K562 (cell line): ENCODE results near the gene PLEKHF1. TPM values are rescaled to one million over a fixed set of nuclear protein-coding genes. Genes with fewer than 3 reads are reported as not detected.

ENCODE experiments used
- CREB1 ChIP-seq, 2 experiments: sonication (generic) in 1 of 2; formaldehyde crosslinking in 1 of 2; IDR thresholded peaks; 2 replicates each; pipeline versions ENCODE4 v1.6.1 to v1.8.0; 2012 to 2022; ENCODE audit warnings: inconsistent platforms in 1 of 2, mild to moderate bottlenecking in 1 of 2, missing genetic modification reagents in 1 of 2, moderate library complexity in 1 of 2
- GATAD2B ChIP-seq: fragments of 450-650 bp; IDR thresholded peaks from 2 replicates; pipeline ENCODE4 v1.6.1; 2017; ENCODE audit warnings: mild to moderate bottlenecking, borderline replicate concordance
- HDGF ChIP-seq: fragments of 450-650 bp; IDR thresholded peaks from 2 replicates; pipeline ENCODE4 v1.6.1; 2016
- HOMEZ ChIP-seq: fragments of 250-450 bp; sonication (Bioruptor Pico); IDR thresholded peaks from 2 replicates; pipeline ENCODE4 v1.4.0; 2020; ENCODE audit warnings: mild to moderate bottlenecking, moderate library complexity
- MLLT1 ChIP-seq, 2 experiments: fragments of 450-650 bp; IDR thresholded peaks; 2 replicates each; pipeline ENCODE4 v1.6.1; 2016
- RREB1 ChIP-seq: fragments of 250-450 bp; sonication (Bioruptor Pico); IDR thresholded peaks from 2 replicates; pipeline ENCODE4 v1.4.0; 2020
- ZC3H4 ChIP-seq: sonication (generic); formaldehyde crosslinking; IDR thresholded peaks from 2 replicates; pipeline ENCODE4 v1.9.0; 2021; ENCODE audit warnings: missing genetic modification reagents, borderline replicate concordance
- ZNF407 ChIP-seq: fragments of 450-650 bp; IDR thresholded peaks from 2 replicates; pipeline ENCODE4 v1.6.1; 2016; ENCODE audit warnings: low read depth
- ZNF408 ChIP-seq: fragments of 250-450 bp; sonication (Bioruptor Pico); IDR thresholded peaks from 2 replicates; pipeline ENCODE4 v1.4.0; 2020; ENCODE audit warnings: low read depth, mild to moderate bottlenecking, moderate library complexity
- ZNF583 ChIP-seq: fragments of 250-450 bp; sonication (Bioruptor Pico); IDR thresholded peaks from 2 replicates; pipeline ENCODE4 v1.4.0; 2020
- ZNF644 ChIP-seq: fragments of 200-800 bp; sonication (Bioruptor generic); IDR thresholded peaks from 2 replicates; pipeline ENCODE4 v1.6.1; 2016; ENCODE audit warnings: low read depth, missing genetic modification characterization, missing compliant biosample characterization
- polyA plus RNA-seq, 8 experiments: library from polyadenylated mRNA; depleted of rRNA in 4 of 8; stranded (reverse) in 5 of 8; unstranded in 3 of 8; fragments of >200 nt; fragmentation: Nextera tagmentation in 2 of 8; fragmentation: Illumina TruSeq in 1 of 8; extraction: Ambion mirVana in 2 of 8; extraction: Trizol in 1 of 8; gene quantifications; 2 replicates each; pipeline versions ENCODE4 v1.2.1 to v1.2.3, GENCODE V29; 2011 to 2014; ENCODE audit warnings: inconsistent platforms in 1 of 8, missing spikeins in 1 of 8
- total RNA-seq, 7 experiments: library from RNA; depleted of rRNA in 6 of 7; stranded (reverse); fragments of >200 nt in 6 of 7; fragmentation: Illumina TruSeq in 2 of 7; extraction: Trizol in 2 of 7; gene quantifications; 2 replicates each; pipeline versions ENCODE4 v1.2.1 to v1.2.3, GENCODE V29; 2011 to 2021; ENCODE audit warnings: low replicate concordance in 1 of 7

Gene PLEKHF1
- total and polyA plus RNA-seq, 9 of the 15 experiments (the other 6 are each of a cell fraction or from before 2014, with no cell fraction given): 0.07 to 13.4 (median 3.9) TPM; not detected in 1

- TF ChIP-seq ZNF407: no peak
- TF ChIP-seq MLLT1 (IDR thresholded peaks at IDR 0.05): 0 out of 4 replicates have a peak, but pooled peaks of 1 of the 2 experiments have one; percentile 44
- no peak for TF ChIP-seq HOMEZ (CRISPR knock-in tag)
- TF ChIP-seq RREB1 (CRISPR knock-in tag): no peak
- TF ChIP-seq ZNF644: 0 out of 2 replicates have a peak, but pooled peaks have one; percentile 21
- TF ChIP-seq ZNF583 (CRISPR knock-in tag): no peak
- TF ChIP-seq ZC3H4 (CRISPR knock-in tag): no peak
- TF ChIP-seq HDGF: no peak
- no peak for TF ChIP-seq ZNF408 (CRISPR knock-in tag)
- TF ChIP-seq CREB1 (IDR thresholded peaks at IDR 0.05): no peak
- TF ChIP-seq CREB1 (CRISPR knock-in tag; IDR thresholded peaks at IDR 0.05): no peak
- TF ChIP-seq GATAD2B: no peak
Observed at GRCh38 chr19:29690842-29691241, 25.6 kb downstream of the PLEKHF1 start (continued).
